RPMI7951 (cell line): Measurements from ENCODE around the gene RIMBP2. TPM values are rescaled to one million over a fixed set of nuclear protein-coding genes. Genes with fewer than 3 reads are reported as not detected.

ENCODE experiments used
- DNase-seq: peaks from one replicate; pipeline ENCODE4 v3.0.0-alpha.2; 2012; ENCODE audit warnings: low read depth
- total RNA-seq: library from RNA; depleted of rRNA; stranded (reverse); fragments of >200 nt; shearing (Covaris generic); gene quantifications from 2 replicates; pipeline ENCODE4 v1.2.3, GENCODE V29; 2014

The RIMBP2 gene
- total RNA-seq, 1 experiment from 2014 or later: not detected

DNA sequence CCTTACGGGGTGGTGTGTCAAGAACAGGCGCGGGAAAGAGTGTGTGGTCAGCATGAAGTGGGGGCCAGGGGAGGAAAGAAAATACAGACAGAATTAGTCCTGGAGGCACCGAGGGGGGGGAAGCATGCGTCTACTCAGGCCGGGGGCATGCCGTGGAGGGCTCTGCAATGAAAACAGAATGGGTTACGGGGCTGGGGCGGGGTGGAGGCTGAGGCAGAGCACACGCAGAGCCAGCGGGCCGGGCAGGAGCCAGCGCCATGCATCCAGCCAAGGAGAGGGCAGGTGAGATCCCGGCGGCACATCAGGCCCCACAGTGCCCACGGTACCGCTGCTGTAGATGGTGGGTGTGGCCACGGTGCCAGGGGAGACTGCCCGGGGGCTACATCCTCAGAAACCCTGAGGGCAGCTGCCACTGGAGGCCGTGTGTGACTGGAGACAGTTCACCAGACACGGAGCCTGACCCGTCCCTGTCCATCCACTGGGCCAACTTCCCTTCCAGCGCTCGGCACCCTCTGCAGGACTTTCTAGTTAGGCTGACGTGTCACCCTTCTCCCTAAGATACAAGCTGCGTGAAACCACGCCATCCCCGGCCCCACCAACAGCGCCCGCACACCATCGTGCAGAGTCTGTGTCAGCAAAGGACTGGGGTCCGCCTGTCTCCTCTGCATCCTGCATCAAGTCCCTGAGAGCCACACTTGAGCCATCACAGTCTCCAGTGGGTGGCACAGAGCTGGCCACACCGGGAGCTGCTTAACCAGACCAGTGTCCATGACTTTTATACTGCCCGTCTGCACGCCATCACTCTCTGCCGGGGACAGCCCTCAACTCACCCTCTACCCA lies 291.0 kb downstream of the RIMBP2 start:
- no peak for DNase-seq

DNA sequence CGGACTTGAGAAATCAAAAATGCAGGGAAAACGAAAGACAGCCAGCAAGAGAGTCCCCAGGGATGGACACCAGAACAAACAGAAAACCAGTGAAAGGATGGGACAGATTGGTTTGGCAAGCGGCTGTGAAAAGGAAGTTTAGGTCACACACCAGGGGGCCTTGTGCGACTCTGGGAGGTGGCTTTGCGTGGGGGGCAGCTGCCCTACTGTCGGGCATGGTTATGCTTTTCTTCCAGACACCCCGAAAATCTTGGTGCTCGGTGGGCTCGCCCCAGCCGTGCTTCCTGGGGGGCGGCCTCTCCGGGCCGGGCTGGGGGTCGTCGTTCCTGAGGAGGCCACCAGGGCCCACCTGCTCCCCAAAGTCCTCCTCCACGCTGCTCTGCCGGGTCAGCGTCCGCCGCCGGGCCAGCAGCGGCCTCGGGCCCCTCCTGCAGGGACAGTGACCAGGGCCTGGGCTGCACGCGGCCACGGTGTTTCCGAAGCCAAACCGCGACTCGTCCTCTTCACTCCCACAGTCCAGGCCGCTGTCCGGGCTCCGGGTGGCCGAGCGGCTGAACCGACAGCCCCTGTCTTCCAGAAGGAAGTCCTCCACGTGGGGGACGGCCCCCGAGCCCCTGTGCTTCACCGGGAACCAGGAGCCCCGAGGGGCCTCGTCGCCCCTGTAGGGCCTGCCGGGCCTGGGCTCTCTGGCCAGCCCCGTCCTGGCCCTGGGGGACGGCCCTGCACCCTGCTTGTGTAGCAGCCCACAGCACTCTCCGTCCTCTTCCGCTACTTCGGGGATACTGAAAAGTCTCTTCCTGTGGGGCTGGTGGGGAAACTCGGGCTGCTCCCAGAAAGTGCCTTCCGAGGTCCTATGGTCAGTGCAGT lies 291.9 kb downstream of the RIMBP2 start:
- no peak for DNase-seq

GRCh38 chr12:130423136-130423535 lies 293.0 kb downstream of the RIMBP2 start:
- no peak for DNase-seq

DNA sequence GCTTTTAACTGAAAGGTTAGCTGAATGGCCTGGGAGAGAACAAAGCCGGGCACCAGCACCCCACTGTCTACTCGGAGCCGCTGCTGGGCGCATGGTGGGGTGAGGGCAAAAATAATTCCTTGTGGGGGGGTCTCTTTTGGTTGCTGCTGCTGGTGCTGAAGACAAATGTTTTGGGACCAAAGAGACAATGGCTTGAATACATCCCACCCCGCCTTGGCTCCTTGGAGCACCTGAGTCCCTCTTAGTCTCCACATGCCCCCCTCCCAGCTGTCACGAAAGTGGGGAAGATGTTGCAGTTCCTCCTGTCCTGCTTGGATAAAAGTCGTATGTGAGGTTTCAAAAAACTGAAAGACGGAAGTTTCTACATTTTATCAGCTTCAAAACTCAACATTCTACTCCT lies 293.4 kb downstream of the RIMBP2 start:
- no peak for DNase-seq

DNA sequence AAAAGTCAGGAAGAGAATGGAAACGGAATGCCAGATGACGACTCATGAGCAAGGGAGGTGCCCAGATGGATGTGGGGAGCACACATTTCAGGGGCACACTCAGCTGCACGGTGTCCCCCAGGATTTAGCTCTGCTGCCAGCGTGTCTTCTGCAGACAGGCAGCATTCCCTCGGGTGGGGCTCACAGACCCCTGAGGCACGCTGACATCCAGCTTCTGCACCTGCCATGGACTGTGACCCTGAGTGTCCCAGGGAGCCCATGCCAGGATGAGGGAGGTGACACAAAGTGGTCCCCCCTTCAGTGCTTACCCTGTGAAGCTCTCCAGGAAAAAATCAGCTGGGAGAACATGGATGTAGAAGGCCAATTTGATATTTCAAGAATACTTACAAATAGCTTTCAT lies 294.2 kb downstream of the RIMBP2 start:
- DNase-seq: no peak

GRCh38 chr12:130420071-130420470 lies 296.0 kb downstream of the RIMBP2 start:
- no peak for DNase-seq

- no peak for DNase-seq
These were observed 297.0 kb downstream of the RIMBP2 start for GRCh38 chr12:130419116-130419515.

GRCh38 chr12:130418251-130418650 lies 297.8 kb downstream of the RIMBP2 start:
- no peak for DNase-seq

- DNase-seq: no peak
These were observed 301.7 kb downstream of the RIMBP2 start for GRCh38 chr12:130414381-130414780.

- no peak for DNase-seq
These were observed 302.2 kb downstream of the RIMBP2 start for GRCh38 chr12:130413909-130414308.

DNA sequence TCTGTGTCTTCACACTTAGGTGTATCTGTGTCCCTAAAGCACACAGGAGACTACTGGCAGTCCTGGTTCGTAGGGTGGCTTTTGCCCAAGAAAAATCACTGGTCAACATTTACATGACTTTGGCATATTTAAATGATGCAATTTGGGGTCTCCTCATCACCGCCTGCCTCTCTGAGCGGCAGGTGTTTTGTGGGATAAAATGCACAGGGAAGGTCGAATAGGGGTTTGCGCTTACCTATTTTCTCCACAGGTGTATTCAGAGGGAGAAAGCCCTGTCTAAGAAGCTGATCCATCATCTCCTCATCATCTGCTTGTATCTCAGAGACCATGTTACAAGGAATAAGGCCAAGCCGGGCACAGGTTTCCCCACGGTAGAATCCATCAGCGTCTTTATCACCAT lies 303.7 kb downstream of the RIMBP2 start:
- DNase-seq: no peak

DNA sequence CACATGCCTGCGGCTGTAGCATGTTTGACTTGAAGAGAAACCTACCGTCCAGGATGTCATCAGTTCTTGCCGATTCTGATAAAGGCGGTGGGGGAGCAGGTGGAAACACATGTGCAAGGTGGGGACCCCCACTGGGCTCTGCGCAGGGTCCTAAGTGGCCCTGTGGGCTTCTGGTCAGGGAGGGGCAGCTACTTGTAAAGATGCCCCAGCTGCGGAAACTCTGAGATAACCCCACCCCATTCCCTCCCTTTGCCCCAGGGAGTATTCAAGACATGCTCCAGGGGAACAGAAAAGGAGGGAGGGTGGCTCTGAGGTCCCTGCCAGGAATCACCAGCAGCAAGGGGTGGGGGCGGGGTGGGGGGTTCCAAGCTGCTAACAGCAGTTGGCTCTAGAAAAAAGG lies 310.8 kb downstream of the RIMBP2 start:
- no peak for DNase-seq

DNA sequence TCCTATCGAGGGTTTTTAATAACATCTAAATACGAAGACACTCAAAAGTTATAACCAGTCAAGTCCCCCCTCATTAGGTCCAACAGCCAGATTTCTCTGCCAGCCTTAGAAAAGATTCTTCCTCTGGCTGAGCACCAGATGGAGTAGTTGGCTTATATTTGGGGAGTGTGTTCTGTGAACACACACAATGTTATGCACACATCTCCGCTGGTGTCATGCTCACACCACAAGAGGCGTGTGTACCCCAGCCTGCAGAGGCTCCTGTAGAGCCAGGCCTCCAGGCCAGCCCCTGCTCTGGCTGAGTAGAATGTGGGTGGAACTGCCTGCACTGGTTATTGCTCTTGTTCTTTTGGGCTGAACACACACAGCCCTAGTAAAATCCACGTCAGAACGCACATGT lies 314.4 kb downstream of the RIMBP2 start:
- DNase-seq: no peak

DNA sequence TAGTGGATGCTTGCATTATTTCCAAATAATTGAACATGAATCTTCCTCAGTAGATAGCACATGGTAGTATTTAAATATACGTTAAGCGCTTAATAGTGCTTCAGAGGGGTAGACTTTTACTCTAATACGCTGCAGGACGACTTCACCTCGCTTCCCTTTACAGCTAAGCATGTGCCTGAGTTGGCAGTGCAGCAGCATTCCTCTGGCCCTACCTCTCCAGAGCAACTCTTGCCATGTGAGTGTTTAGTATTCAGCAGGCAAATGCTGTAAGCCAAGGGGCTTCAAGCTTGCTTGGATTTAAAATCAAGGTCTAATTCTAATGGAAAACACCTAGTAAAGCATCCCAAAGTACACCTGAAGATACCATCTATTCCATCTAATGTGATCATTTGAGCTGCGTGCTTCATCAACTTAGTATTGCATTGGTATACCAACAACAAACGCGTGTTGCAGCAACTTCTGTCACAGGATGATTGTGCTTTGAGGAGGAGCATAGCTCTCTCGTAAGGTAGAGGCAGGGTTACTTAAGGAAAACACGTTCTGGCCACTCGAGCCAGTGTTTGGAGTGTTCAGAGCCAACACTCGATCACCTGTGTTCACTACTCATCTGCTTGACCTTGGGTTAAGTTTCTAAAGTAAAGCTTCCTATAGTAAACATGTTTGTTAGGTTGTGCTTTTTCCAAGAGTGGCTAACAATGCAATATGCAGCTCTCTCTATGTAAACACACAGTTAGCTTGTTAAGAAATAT lies 317.8 kb downstream of the RIMBP2 start:
- DNase-seq: no peak

GRCh38 chr12:130396667-130397066 lies 319.4 kb downstream of the RIMBP2 start:
- no peak for DNase-seq

- no peak for DNase-seq
These were observed 321.2 kb downstream of the RIMBP2 start for GRCh38 chr12:130394906-130395305.

GRCh38 chr12:130391186-130391585 lies 324.9 kb downstream of the RIMBP2 start:
- no peak for DNase-seq

GRCh38 chr12:130385193-130385592 lies 330.9 kb downstream of the RIMBP2 start:
- no peak for DNase-seq

GRCh38 chr12:130384234-130384633 lies 331.9 kb downstream of the RIMBP2 start:
- DNase-seq: no peak

DNA sequence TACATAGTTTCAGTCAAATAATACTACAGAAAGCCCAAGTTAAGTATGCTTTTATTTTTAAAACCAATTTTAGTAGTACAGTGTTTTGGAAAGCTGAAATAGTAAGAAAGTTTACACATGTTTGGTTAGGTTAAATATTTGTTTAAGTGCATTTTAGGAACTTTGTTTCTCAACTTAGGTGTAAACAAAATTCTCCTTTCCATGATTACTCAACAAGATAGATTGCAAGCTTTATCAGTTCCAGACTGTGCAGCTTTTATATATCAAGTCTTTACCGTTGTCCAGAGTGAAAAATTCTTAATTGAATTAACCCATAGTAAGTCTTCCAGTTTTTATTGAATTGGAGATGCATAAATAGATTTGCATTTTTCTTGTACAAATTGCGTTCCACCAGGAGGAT lies 333.3 kb downstream of the RIMBP2 start:
- DNase-seq: no peak

- no peak for DNase-seq
These were observed 340.5 kb downstream of the RIMBP2 start for GRCh38 chr12:130375296-130376287.
